Spleen (tissue), 11 donors: Measurements from ENCODE around the gene ZDHHC20. TPM values are rescaled to one million over a fixed set of nuclear protein-coding genes. Genes with fewer than 3 reads are reported as not detected.

Source experiments
- DNase-seq: peaks from one replicate; pipeline ENCODE4 v3.0.0-alpha.2; 2020
- H3K27ac ChIP-seq, 8 donors: fragments of 200-600 bp; sonication (generic) in 7 of 8; 1 replicate in 4 of 8; 2 replicates in 4 of 8; pipeline versions ENCODE4 v1.5.0 to v1.8.0; 2016 to 2021; ENCODE audit warnings: inconsistent platforms in 4 of 8, mild to moderate bottlenecking in 4 of 8, moderate library complexity in 1 of 8
- H3K27me3 ChIP-seq, 7 donors: fragments of 200-600 bp; sonication (generic) in 6 of 7; replicated peaks in 1 of 7; 1 replicate in 4 of 7; 2 replicates in 3 of 7; pipeline versions ENCODE4 v1.5.0 to v1.8.0; 2016 to 2021; ENCODE audit warnings: inconsistent platforms in 3 of 7, mild to moderate bottlenecking in 1 of 7
- H3K36me3 ChIP-seq, 6 donors: fragments of 200-600 bp; sonication (generic) in 5 of 6; 1 replicate in 4 of 6; 2 replicates in 2 of 6; pipeline versions ENCODE4 v1.5.0 to v1.8.0; 2016 to 2021; ENCODE audit warnings: inconsistent platforms in 2 of 6
- H3K4me1 ChIP-seq, 6 donors: fragments of 200-600 bp; sonication (generic) in 5 of 6; 1 replicate in 3 of 6; 2 replicates in 3 of 6; pipeline versions ENCODE4 v1.5.0 to v1.8.0; 2016 to 2021; ENCODE audit warnings: inconsistent platforms in 3 of 6
- H3K4me3 ChIP-seq, 8 donors: fragments of 200-600 bp; sonication (generic) in 7 of 8; 1 replicate in 4 of 8; 2 replicates in 4 of 8; pipeline versions ENCODE4 v1.5.0 to v1.8.0; 2016 to 2021; ENCODE audit warnings: inconsistent platforms in 4 of 8, mild to moderate bottlenecking in 4 of 8, moderate library complexity in 2 of 8
- H3K9me3 ChIP-seq, 8 donors: fragments of 200-600 bp; sonication (generic) in 7 of 8; 1 replicate in 4 of 8; 2 replicates in 4 of 8; pipeline versions ENCODE4 v1.5.0 to v1.8.0; 2016 to 2021; ENCODE audit warnings: inconsistent platforms in 4 of 8
- CTCF ChIP-seq, 11 experiments: fragments of 200-600 bp in 7 of 11; fragments of 450-650 bp in 4 of 11; sonication (generic) in 4 of 11; IDR thresholded peaks in 8 of 11; conservative IDR thresholded peaks in 3 of 11; 1 replicate in 7 of 11; 2 replicates in 4 of 11; pipeline versions ENCODE4 v1.4.0 to v1.8.0; 2016 to 2021; ENCODE audit warnings: antibody characterized with exemption in 11 of 11, inconsistent platforms in 4 of 11, mild to moderate bottlenecking in 1 of 11
- POLR2A ChIP-seq, 3 donors: fragments of 450-650 bp; IDR thresholded peaks; one replicate each; pipeline ENCODE4 v1.5.1; 2017; ENCODE audit warnings: antibody characterized with exemption in 3 of 3, mild to moderate bottlenecking in 1 of 3
- POLR2AphosphoS5 ChIP-seq, 3 donors: sonication (generic); formaldehyde crosslinking; IDR thresholded peaks; one replicate each; pipeline ENCODE4 v1.5.1; 2017; ENCODE audit warnings: antibody characterized with exemption in 3 of 3
- WGBS, 5 donors: extraction: QIAGEN DNeasy Blood & Tissue Kit in 3 of 5; methylation state at CpG; one replicate each; pipeline versions ENCODE4 v1.1.5 to v1.1.7; 2013 to 2018; 5-methylcytosine and 5-hydroxymethylcytosine counted together
- intact Hi-C: fragments of 100-400 bp; cut with DNase I; formaldehyde crosslinking; loops from one replicate; pipeline ENCODE4 v1.15.0; 2023; ENCODE audit warnings: low total_unique reads
- polyA plus RNA-seq, 3 donors: library from polyadenylated mRNA; stranded (reverse); fragments of 200-250 nt; gene quantifications; one replicate each; pipeline ENCODE4 v1.2.1, GENCODE V29; 2013
- total RNA-seq, 7 donors: library from RNA; depleted of rRNA in 3 of 7; stranded (reverse); fragments of >200 nt in 3 of 7; fragmentation: NEBNext Ultra II Directional in 4 of 7; extraction: Animal tissue kit (Norgen Biotek cat#: 25700) in 4 of 7; gene quantifications; one replicate each; pipeline versions ENCODE4 v1.1.0 to v1.2.1, GENCODE V29; 2016 to 2021
- donor health status: healthy with polysubstance abuse.
- donor health status: DM: no; HTN: no; CAD: no; lungs with moderate emphysema.
- donor health status: DM: no; HTN: no; CAD: no.
- donor health status: Bipolar disorder and iron deficiency.
- donor health status: healthy.
- donor health status: DM: no; HTN: no; CAD: no.
- donor health status: DM: yes; HTN: yes; CAD: no.

The ZDHHC20 gene
- total and polyA plus RNA-seq, 10 donors, result 15.6 to 110 (median 80.5) TPM

DNA sequence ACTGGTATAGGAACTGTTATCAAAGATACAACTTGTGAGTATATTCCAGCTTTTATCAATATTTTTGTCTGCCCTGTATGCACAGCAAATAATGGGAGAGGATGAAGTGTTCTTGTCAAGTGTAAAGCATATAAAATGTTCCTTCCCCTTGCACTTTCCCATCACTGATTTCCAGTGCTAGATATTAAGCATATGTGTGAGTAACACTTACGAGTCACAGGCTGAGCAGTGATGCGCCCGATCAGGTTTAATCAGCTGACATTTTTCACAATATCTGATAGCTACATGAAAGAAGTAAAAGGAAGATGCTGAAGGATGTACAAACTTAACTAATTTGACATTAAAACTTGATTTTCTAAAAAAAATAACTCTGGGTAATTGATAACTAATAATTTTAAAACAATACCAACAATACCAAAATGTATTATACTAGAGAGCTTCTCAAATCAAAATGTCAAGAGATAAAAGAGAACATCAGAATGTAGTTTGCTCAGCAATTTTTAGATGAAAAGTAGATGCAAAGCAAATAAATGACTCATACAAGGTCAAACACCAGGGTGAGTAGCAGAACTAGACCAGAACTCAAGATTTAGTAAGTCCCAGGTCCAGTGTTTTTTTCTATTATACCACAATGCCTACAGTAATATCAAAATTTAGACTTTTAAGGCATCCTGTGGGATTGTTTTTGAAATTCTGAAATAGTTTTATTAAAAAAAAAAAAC lies 56.4 kb downstream of the ZDHHC20 start:
- peaks cover 0 to 13% (median 2%) of the 10 kb centered on the region in 8 donors for H3K9me3 ChIP-seq
- H3K36me3 ChIP-seq, result peaks cover 0 to 91% (median 12%) of the 10 kb centered on the region in 6 donors
- H3K27ac ChIP-seq, result peak overlapping the region in 1 of 8 donors; percentile 8
- H3K27me3 ChIP-seq, result no peaks in the 10 kb centered on the region
- TF ChIP-seq POLR2A (IDR thresholded peaks at IDR 0.05), result no peak
- peaks cover 0 to 23% (median 4%) of the 10 kb centered on the region in 6 donors for H3K4me1 ChIP-seq
- WGBS, 5 donors, result 81 to 93% (median 89%) methylated on average over 3 of the region's 3 CpGs
- no peak for DNase-seq
- intact Hi-C loops, result no loop called here
- no peak overlapping the region for H3K4me3 ChIP-seq

- DNase-seq, result no peak
- Histone ChIP-seq H3K4me3 (no peak overlapping the region), H3K36me3 (peaks cover 0 to 98% (median 15%) of the 10 kb centered on the region in 6 donors), H3K9me3 (no peaks in the 10 kb centered on the region), H3K27me3 (no peaks in the 10 kb centered on the region), H3K4me1 (peaks cover 0 to 31% (median 4%) of the 10 kb centered on the region in 6 donors), H3K27ac (no peak overlapping the region)
- intact Hi-C loops, result no loop called here
- no peak for TF ChIP-seq POLR2A (IDR thresholded peaks at IDR 0.05)
- TF ChIP-seq POLR2AphosphoS5 (IDR thresholded peaks at IDR 0.05), result no peak
- no peak for TF ChIP-seq CTCF (IDR thresholded peaks at IDR 0.05 in 8 of 11, conservative IDR thresholded peaks at IDR 0.05 in 3 of 11)
- 57 to 74% (median 65%) methylated on average over 3 of the region's 3 CpGs for WGBS, 5 donors
Observed at GRCh38 chr13:21399741-21400140, 59.4 kb downstream of the ZDHHC20 start.

DNA sequence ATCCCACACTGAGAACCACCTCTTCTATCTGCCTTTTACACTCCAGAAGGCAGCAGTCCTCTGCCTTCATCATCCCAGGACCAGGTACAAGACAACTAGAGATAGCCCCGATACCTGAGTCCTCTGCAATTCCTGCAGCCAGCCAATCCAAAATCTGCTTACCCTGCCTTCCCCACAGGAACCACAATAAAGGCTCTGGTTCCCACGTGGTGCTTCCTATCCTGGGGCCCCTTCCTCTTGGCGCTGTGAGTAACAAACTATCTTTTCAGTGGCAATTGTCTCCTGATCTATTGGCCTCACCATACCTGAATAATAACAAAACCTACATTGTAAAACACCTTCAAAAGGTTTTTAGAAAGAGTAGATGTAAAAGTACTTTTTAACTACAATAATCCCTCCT lies 63.1 kb downstream of the ZDHHC20 start:
- H3K9me3 ChIP-seq, result no peaks in the 10 kb centered on the region
- intact Hi-C loops, result no loop called here
- no peaks in the 10 kb centered on the region for H3K27me3 ChIP-seq
- no peak overlapping the region for H3K4me3 ChIP-seq
- no peak for DNase-seq
- peaks cover 0 to 98% (median 18%) of the 10 kb centered on the region in 6 donors for H3K36me3 ChIP-seq
- no peak for TF ChIP-seq POLR2A (IDR thresholded peaks at IDR 0.05)
- TF ChIP-seq POLR2AphosphoS5 (IDR thresholded peaks at IDR 0.05), result no peak
- 27 to 52% (median 34%) methylated on average over 3 of the region's 3 CpGs for WGBS, 5 donors
- H3K27ac ChIP-seq, result no peak overlapping the region
- H3K4me1 ChIP-seq, result peaks cover 0 to 25% (median 4%) of the 10 kb centered on the region in 6 donors

DNA sequence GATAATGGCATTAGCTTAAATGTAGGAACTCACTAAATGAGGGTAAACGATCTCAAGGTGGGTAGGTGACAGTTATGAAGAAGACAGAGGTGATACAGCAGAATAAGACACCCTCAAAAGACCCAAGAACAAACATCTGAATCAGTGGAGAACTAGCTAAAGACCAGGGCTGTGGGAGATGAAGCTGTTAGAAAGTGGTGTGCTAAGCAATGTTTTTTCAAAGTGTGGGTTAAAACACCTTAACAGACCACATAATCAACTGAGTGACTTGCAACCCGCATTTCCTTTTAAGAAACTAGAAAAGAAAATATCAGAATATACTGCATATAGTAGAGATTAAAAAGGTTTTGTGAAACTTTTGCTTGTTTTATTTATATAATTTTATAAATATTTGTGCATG lies 70.0 kb downstream of the ZDHHC20 start:
- H3K36me3 ChIP-seq, result peaks cover 0 to 100% (median 34%) of the 10 kb centered on the region in 6 donors
- TF ChIP-seq POLR2A (IDR thresholded peaks at IDR 0.05) (no peak), CTCF (IDR thresholded peaks at IDR 0.05 in 8 of 11, conservative IDR thresholded peaks at IDR 0.05 in 3 of 11) (no peak), POLR2AphosphoS5 (IDR thresholded peaks at IDR 0.05) (no peak)

GRCh38 chr13:21385710-21386109 lies 73.4 kb downstream of the ZDHHC20 start:
- Histone ChIP-seq H3K27me3 (no peaks in the 10 kb centered on the region), H3K4me3 (no peak overlapping the region), H3K4me1 (no peaks in the 10 kb centered on the region), H3K27ac (no peak overlapping the region), H3K9me3 (no peaks in the 10 kb centered on the region), H3K36me3 (peaks cover 0 to 100% (median 50%) of the 10 kb centered on the region in 6 donors)
- WGBS, 5 donors, result 93 to 100% (median 95%) methylated on average over 2 of the region's 2 CpGs
- no peak for DNase-seq
- intact Hi-C loops, result no loop called here
- no peak for TF ChIP-seq CTCF (IDR thresholded peaks at IDR 0.05 in 8 of 11, conservative IDR thresholded peaks at IDR 0.05 in 3 of 11)
- TF ChIP-seq POLR2AphosphoS5 (IDR thresholded peaks at IDR 0.05), result no peak
- no peak for TF ChIP-seq POLR2A (IDR thresholded peaks at IDR 0.05)

More for the DNA sequence above, 70.0 kb downstream of the ZDHHC20 start:
- intact Hi-C loops, result no loop called here
- H3K4me1 ChIP-seq, result no peaks in the 10 kb centered on the region
- no peaks in the 10 kb centered on the region for H3K27me3 ChIP-seq
- H3K9me3 ChIP-seq, result no peaks in the 10 kb centered on the region
- DNase-seq, result no peak
- 64 to 87% (median 84%) methylated on average over 2 of the region's 2 CpGs for WGBS, 5 donors
- H3K4me3 ChIP-seq, result no peak overlapping the region
- no peak overlapping the region for H3K27ac ChIP-seq
